HL-60/S4 (cell line): ENCODE results near the gene TTLL11.

Experiments
- in situ Hi-C: fragments of 300-500 bp; cut with MboI; formaldehyde crosslinking; loops from 2 replicates; pipeline ENCODE4 v1.14.3; 2022; ENCODE audit warnings: low sequenced_read_pairs

Gene TTLL11

GRCh38 chr9:121783521-121784507 lies 309.3 kb downstream of the TTLL11 start:
- in situ Hi-C loops, result no loop called here

GRCh38 chr9:121783111-121783510 lies 310.0 kb downstream of the TTLL11 start:
- in situ Hi-C loops, result no loop called here

GRCh38 chr9:121782514-121783110 lies 310.5 kb downstream of the TTLL11 start:
- in situ Hi-C loops, result no loop called here

GRCh38 chr9:121781701-121782464 lies 311.2 kb downstream of the TTLL11 start:
- in situ Hi-C loops, result no loop called here

- in situ Hi-C loops, result no loop called here
Measured at GRCh38 chr9:121781145-121781548, 312.0 kb downstream of the TTLL11 start.

GRCh38 chr9:121780177-121781040 lies 312.7 kb downstream of the TTLL11 start:
- in situ Hi-C loops, result no loop called here

- in situ Hi-C loops, result no loop called here
Measured at GRCh38 chr9:121779381-121780117, 313.6 kb downstream of the TTLL11 start.

GRCh38 chr9:121778252-121779225 lies 314.6 kb downstream of the TTLL11 start:
- in situ Hi-C loops, result no loop called here

- in situ Hi-C loops, result no loop called here
Measured at GRCh38 chr9:121776739-121777637, 316.1 kb downstream of the TTLL11 start.

GRCh38 chr9:121776001-121776738 lies 316.9 kb downstream of the TTLL11 start:
- in situ Hi-C loops, result no loop called here

GRCh38 chr9:121774715-121775613 lies 318.1 kb downstream of the TTLL11 start:
- in situ Hi-C loops, result no loop called here

GRCh38 chr9:121773954-121774714 lies 319.0 kb downstream of the TTLL11 start:
- in situ Hi-C loops, result no loop called here

- in situ Hi-C loops, result no loop called here
Measured at GRCh38 chr9:121773286-121773953, 319.7 kb downstream of the TTLL11 start.

GRCh38 chr9:121772600-121773285 lies 320.4 kb downstream of the TTLL11 start:
- in situ Hi-C loops, result no loop called here
